ENCODE measurements around the gene SCAI. TPM values are rescaled to one million over a fixed set of nuclear protein-coding genes. Genes with fewer than 3 reads are reported as not detected.
"Not testable (repeated sequence)": the region's sequence is repeated elsewhere in the genome, so short reads cannot be mapped to it uniquely, and the experiment has no call there.

The SCAI gene
- polyA plus RNA-seq, 1 donor: 6.9 TPM

- H3K36me3 ChIP-seq (ENCODE audit: control insufficient read depth, insufficient read depth, low read length): no peaks in the 10 kb centered on the region
- no peak overlapping the region for H3K4me3 ChIP-seq (ENCODE audit: low read length)
- no peak overlapping the region for H3K27ac ChIP-seq (ENCODE audit: low read length)
- no peaks in the 10 kb centered on the region for H3K9me3 ChIP-seq (ENCODE audit: control insufficient read depth, low read depth, low read length)
- no CpG with 5 or more reads among the region's 1 CpG for WGBS (ENCODE audit: insufficient coverage, low lambda C conversion rate)
- no peaks in the 10 kb centered on the region for H3K4me1 ChIP-seq (ENCODE audit: control insufficient read depth, insufficient read depth, low read length)
- H3K27me3 ChIP-seq (ENCODE audit: control insufficient read depth, insufficient read depth, low read length): no peaks in the 10 kb centered on the region
- DNase-seq: no peak
Measured at GRCh38 chr9:125133403-125134329, 9.7 kb downstream of the SCAI start.

- whole genome bisulfite sequencing (ENCODE audit: insufficient coverage, low lambda C conversion rate): 66% methylated on average over 4 of the region's 6 CpGs
- H3K9me3 ChIP-seq (ENCODE audit: control insufficient read depth, low read depth, low read length): no peaks in the 10 kb centered on the region
- no peaks in the 10 kb centered on the region for H3K27me3 ChIP-seq (ENCODE audit: control insufficient read depth, insufficient read depth, low read length)
- H3K27ac ChIP-seq (ENCODE audit: low read length): no peak overlapping the region
- H3K4me1 ChIP-seq (ENCODE audit: control insufficient read depth, insufficient read depth, low read length): no peaks in the 10 kb centered on the region
- H3K36me3 ChIP-seq (ENCODE audit: control insufficient read depth, insufficient read depth, low read length): no peaks in the 10 kb centered on the region
- H3K4me3 ChIP-seq (ENCODE audit: low read length): no peak overlapping the region
- no peak for DNase-seq
Measured at GRCh38 chr9:125131778-125132177, 11.6 kb downstream of the SCAI start.

- no peak overlapping the region for H3K27ac ChIP-seq (ENCODE audit: low read length)
- H3K27me3 ChIP-seq (ENCODE audit: control insufficient read depth, insufficient read depth, low read length): no peaks in the 10 kb centered on the region
- no peaks in the 10 kb centered on the region for H3K36me3 ChIP-seq (ENCODE audit: control insufficient read depth, insufficient read depth, low read length)
- WGBS (ENCODE audit: insufficient coverage, low lambda C conversion rate): 100% methylated on average over 1 of the region's 2 CpGs
- H3K4me3 ChIP-seq (ENCODE audit: low read length): no peak overlapping the region
- no peaks in the 10 kb centered on the region for H3K9me3 ChIP-seq (ENCODE audit: control insufficient read depth, low read depth, low read length)
- H3K4me1 ChIP-seq (ENCODE audit: control insufficient read depth, insufficient read depth, low read length): no peaks in the 10 kb centered on the region
- peak; percentile 43 to 49 for DNase-seq
Measured at GRCh38 chr9:125126019-125126746, 17.1 kb downstream of the SCAI start.

GRCh38 chr9:125125523-125125922 is 17.8 kb downstream of the SCAI start:
- H3K36me3 ChIP-seq (ENCODE audit: control insufficient read depth, insufficient read depth, low read length): no peaks in the 10 kb centered on the region
- no peaks in the 10 kb centered on the region for H3K9me3 ChIP-seq (ENCODE audit: control insufficient read depth, low read depth, low read length)
- H3K4me1 ChIP-seq (ENCODE audit: control insufficient read depth, insufficient read depth, low read length): no peaks in the 10 kb centered on the region
- no CpG with 5 or more reads among the region's 7 CpGs for WGBS (ENCODE audit: insufficient coverage, low lambda C conversion rate)
- H3K4me3 ChIP-seq (ENCODE audit: low read length): no peak overlapping the region
- no peak overlapping the region for H3K27ac ChIP-seq (ENCODE audit: low read length)
- no peaks in the 10 kb centered on the region for H3K27me3 ChIP-seq (ENCODE audit: control insufficient read depth, insufficient read depth, low read length)
- no peak for DNase-seq

GRCh38 chr9:125121146-125121545 is 22.2 kb downstream of the SCAI start:
- H3K27ac ChIP-seq (ENCODE audit: low read length): no peak overlapping the region
- 61% methylated on average over 2 of the region's 2 CpGs for WGBS (ENCODE audit: insufficient coverage, low lambda C conversion rate)
- H3K9me3 ChIP-seq (ENCODE audit: control insufficient read depth, low read depth, low read length): no peaks in the 10 kb centered on the region
- no peaks in the 10 kb centered on the region for H3K4me1 ChIP-seq (ENCODE audit: control insufficient read depth, insufficient read depth, low read length)
- no peak for DNase-seq
- H3K27me3 ChIP-seq (ENCODE audit: control insufficient read depth, insufficient read depth, low read length): no peaks in the 10 kb centered on the region
- H3K36me3 ChIP-seq (ENCODE audit: control insufficient read depth, insufficient read depth, low read length): peaks cover 2% of the 10 kb centered on the region
- H3K4me3 ChIP-seq (ENCODE audit: low read length): no peak overlapping the region

- H3K4me3 ChIP-seq (ENCODE audit: low read length): no peak overlapping the region
- H3K9me3 ChIP-seq (ENCODE audit: control insufficient read depth, low read depth, low read length): no peaks in the 10 kb centered on the region
- H3K36me3 ChIP-seq (ENCODE audit: control insufficient read depth, insufficient read depth, low read length): peaks cover 2% of the 10 kb centered on the region
- DNase-seq: no peak
- no peak overlapping the region for H3K27ac ChIP-seq (ENCODE audit: low read length)
- WGBS (ENCODE audit: insufficient coverage, low lambda C conversion rate): 100% methylated on average over 2 of the region's 4 CpGs
- H3K4me1 ChIP-seq (ENCODE audit: control insufficient read depth, insufficient read depth, low read length): no peaks in the 10 kb centered on the region
- H3K27me3 ChIP-seq (ENCODE audit: control insufficient read depth, insufficient read depth, low read length): no peaks in the 10 kb centered on the region
Measured at GRCh38 chr9:125119643-125120286, 23.6 kb downstream of the SCAI start.

GRCh38 chr9:125118696-125119095 is 24.6 kb downstream of the SCAI start:
- H3K4me1 ChIP-seq (ENCODE audit: control insufficient read depth, insufficient read depth, low read length); DNase-seq; H3K4me3 ChIP-seq (ENCODE audit: low read length); H3K36me3 ChIP-seq (ENCODE audit: control insufficient read depth, insufficient read depth, low read length); H3K27me3 ChIP-seq (ENCODE audit: control insufficient read depth, insufficient read depth, low read length); H3K9me3 ChIP-seq (ENCODE audit: control insufficient read depth, low read depth, low read length); H3K27ac ChIP-seq (ENCODE audit: low read length): not testable (repeated sequence)
- no CpG with 5 or more reads among the region's 2 CpGs for WGBS (ENCODE audit: insufficient coverage, low lambda C conversion rate)

GRCh38 chr9:125114503-125114902 is 28.8 kb downstream of the SCAI start:
- not testable (repeated sequence) for H3K27me3 ChIP-seq (ENCODE audit: control insufficient read depth, insufficient read depth, low read length); H3K9me3 ChIP-seq (ENCODE audit: control insufficient read depth, low read depth, low read length); H3K36me3 ChIP-seq (ENCODE audit: control insufficient read depth, insufficient read depth, low read length); H3K27ac ChIP-seq (ENCODE audit: low read length); H3K4me3 ChIP-seq (ENCODE audit: low read length); H3K4me1 ChIP-seq (ENCODE audit: control insufficient read depth, insufficient read depth, low read length); DNase-seq
- no CpG with 5 or more reads among the region's 4 CpGs for WGBS (ENCODE audit: insufficient coverage, low lambda C conversion rate)

GRCh38 chr9:125110464-125110863 is 32.9 kb downstream of the SCAI start:
- WGBS (ENCODE audit: insufficient coverage, low lambda C conversion rate): no CpG with 5 or more reads among the region's 2 CpGs
- Histone ChIP-seq H3K27me3 (ENCODE audit: control insufficient read depth, insufficient read depth, low read length) (no peaks in the 10 kb centered on the region), H3K27ac (ENCODE audit: low read length) (no peak overlapping the region), H3K4me1 (ENCODE audit: control insufficient read depth, insufficient read depth, low read length) (no peaks in the 10 kb centered on the region), H3K9me3 (ENCODE audit: control insufficient read depth, low read depth, low read length) (peaks cover 19% of the 10 kb centered on the region), H3K36me3 (ENCODE audit: control insufficient read depth, insufficient read depth, low read length) (no peaks in the 10 kb centered on the region), H3K4me3 (ENCODE audit: low read length) (no peak overlapping the region)
- DNase-seq: no peak

- peaks cover 16% of the 10 kb centered on the region for H3K9me3 ChIP-seq (ENCODE audit: control insufficient read depth, low read depth, low read length)
- H3K4me3 ChIP-seq (ENCODE audit: low read length); H3K4me1 ChIP-seq (ENCODE audit: control insufficient read depth, insufficient read depth, low read length); H3K27me3 ChIP-seq (ENCODE audit: control insufficient read depth, insufficient read depth, low read length); DNase-seq; H3K36me3 ChIP-seq (ENCODE audit: control insufficient read depth, insufficient read depth, low read length); H3K27ac ChIP-seq (ENCODE audit: low read length): not testable (repeated sequence)
- WGBS (ENCODE audit: insufficient coverage, low lambda C conversion rate): no CpG with 5 or more reads among the region's 33 CpGs
Measured at GRCh38 chr9:125108541-125108940, 34.8 kb downstream of the SCAI start.
